ENCODE data around the gene VPS33A. TPM values are rescaled to one million over a fixed set of nuclear protein-coding genes. Genes with fewer than 3 reads are reported as not detected.

Gene VPS33A
- total RNA-seq, 1 donor from 2014 or later: 34.3 TPM

- H3K79me2 ChIP-seq (ENCODE audit: insufficient read depth, low read length): no peaks in the 10 kb centered on the region
- H3K36me3 Mint-ChIP-seq (ENCODE audit: low read depth, unreplicated experiment): peaks cover 8% of the 10 kb centered on the region
- no peaks in the 10 kb centered on the region for H3K9me3 Mint-ChIP-seq (ENCODE audit: unreplicated experiment)
- H3K27me3 ChIP-seq (ENCODE audit: insufficient read depth, low read length): no peaks in the 10 kb centered on the region
- no peak overlapping the region for H3K27ac ChIP-seq (ENCODE audit: low read depth, low read length)
- peaks cover 14% of the 10 kb centered on the region for H3K4me1 Mint-ChIP-seq (ENCODE audit: low read depth, unreplicated experiment)
- H4K20me1 ChIP-seq (ENCODE audit: insufficient read depth, low read length): peaks cover 5% of the 10 kb centered on the region
- FAIRE-seq (no peak), DNase-seq (ENCODE audit: low read depth) (peak; percentile 34)
- no peak overlapping the region for H2AFZ ChIP-seq (ENCODE audit: low read depth, low read length)
- no peaks in the 10 kb centered on the region for H3K4me1 ChIP-seq (ENCODE audit: insufficient read depth, low read length)
- no peaks in the 10 kb centered on the region for H3K27me3 Mint-ChIP-seq (ENCODE audit: low read depth, unreplicated experiment)
- TF ChIP-seq CTCF (IDR thresholded peaks at IDR 0.05; ENCODE audit: insufficient read depth, low read depth, low read length): no peak
- no peak for TF ChIP-seq EZH2 (IDR thresholded peaks at IDR 0.05; ENCODE audit: insufficient read depth, low read length)
- no peak overlapping the region for H3K4me3 Mint-ChIP-seq (ENCODE audit: unreplicated experiment)
- H3K36me3 ChIP-seq (ENCODE audit: insufficient read depth, low read length): peaks cover 6% of the 10 kb centered on the region
- H3K9me3 ChIP-seq (ENCODE audit: insufficient read depth, low read depth, low read length): no peaks in the 10 kb centered on the region
- no peak overlapping the region for H3K9ac ChIP-seq (ENCODE audit: low read length)
- no peak overlapping the region for H3K4me2 ChIP-seq (ENCODE audit: low read length)
- no peak overlapping the region for H3K4me3 ChIP-seq (ENCODE audit: insufficient read depth, low read depth, low read length)
- no peak overlapping the region for H3K27ac Mint-ChIP-seq (ENCODE audit: unreplicated experiment)
Measured at GRCh38 chr12:122308811-122309210, 42.5 kb upstream of the VPS33A start.

GRCh38 chr12:122306407-122306806, 40.1 kb upstream of the VPS33A start:
- no peak overlapping the region for H3K27ac ChIP-seq (ENCODE audit: low read depth, low read length)
- DNase-seq (ENCODE audit: low read depth) (no peak), FAIRE-seq (no peak)
- no peak for TF ChIP-seq CTCF (IDR thresholded peaks at IDR 0.05; ENCODE audit: insufficient read depth, low read depth, low read length)
- no peak for TF ChIP-seq EZH2 (IDR thresholded peaks at IDR 0.05; ENCODE audit: insufficient read depth, low read length)
- H3K4me3 ChIP-seq (ENCODE audit: insufficient read depth, low read depth, low read length): no peak overlapping the region
- no peak overlapping the region for H3K9ac ChIP-seq (ENCODE audit: low read length)
- Mint-ChIP-seq H3K27ac (ENCODE audit: unreplicated experiment) (no peak overlapping the region), H3K4me3 (ENCODE audit: unreplicated experiment) (no peak overlapping the region), H3K4me1 (ENCODE audit: low read depth, unreplicated experiment) (peaks cover 14% of the 10 kb centered on the region), H3K27me3 (ENCODE audit: low read depth, unreplicated experiment) (no peaks in the 10 kb centered on the region), H3K9me3 (ENCODE audit: unreplicated experiment) (no peaks in the 10 kb centered on the region), H3K36me3 (ENCODE audit: low read depth, unreplicated experiment) (peaks cover 13% of the 10 kb centered on the region)
- no peaks in the 10 kb centered on the region for H3K79me2 ChIP-seq (ENCODE audit: insufficient read depth, low read length)
- no peaks in the 10 kb centered on the region for H3K4me1 ChIP-seq (ENCODE audit: insufficient read depth, low read length)
- peaks cover 5% of the 10 kb centered on the region for H4K20me1 ChIP-seq (ENCODE audit: insufficient read depth, low read length)
- no peak overlapping the region for H2AFZ ChIP-seq (ENCODE audit: low read depth, low read length)
- H3K36me3 ChIP-seq (ENCODE audit: insufficient read depth, low read length): peaks cover 14% of the 10 kb centered on the region
- H3K9me3 ChIP-seq (ENCODE audit: insufficient read depth, low read depth, low read length): no peaks in the 10 kb centered on the region
- no peaks in the 10 kb centered on the region for H3K27me3 ChIP-seq (ENCODE audit: insufficient read depth, low read length)
- no peak overlapping the region for H3K4me2 ChIP-seq (ENCODE audit: low read length)

- TF ChIP-seq CTCF (IDR thresholded peaks at IDR 0.05; ENCODE audit: insufficient read depth, low read depth, low read length): no peak
- no peak for TF ChIP-seq EZH2 (IDR thresholded peaks at IDR 0.05; ENCODE audit: insufficient read depth, low read length)
- no peaks in the 10 kb centered on the region for H3K9me3 ChIP-seq (ENCODE audit: insufficient read depth, low read depth, low read length)
- H3K27me3 Mint-ChIP-seq (ENCODE audit: low read depth, unreplicated experiment): no peaks in the 10 kb centered on the region
- H3K9ac ChIP-seq (ENCODE audit: low read length): no peak overlapping the region
- H3K4me1 Mint-ChIP-seq (ENCODE audit: low read depth, unreplicated experiment): peaks cover 14% of the 10 kb centered on the region
- no peaks in the 10 kb centered on the region for H3K9me3 Mint-ChIP-seq (ENCODE audit: unreplicated experiment)
- FAIRE-seq (no peak), DNase-seq (ENCODE audit: low read depth) (no peak)
- peaks cover 14% of the 10 kb centered on the region for H3K36me3 ChIP-seq (ENCODE audit: insufficient read depth, low read length)
- H3K79me2 ChIP-seq (ENCODE audit: insufficient read depth, low read length): no peaks in the 10 kb centered on the region
- H3K4me2 ChIP-seq (ENCODE audit: low read length): no peak overlapping the region
- no peak overlapping the region for H3K4me3 Mint-ChIP-seq (ENCODE audit: unreplicated experiment)
- H3K4me3 ChIP-seq (ENCODE audit: insufficient read depth, low read depth, low read length): no peak overlapping the region
- peaks cover 5% of the 10 kb centered on the region for H4K20me1 ChIP-seq (ENCODE audit: insufficient read depth, low read length)
- no peak overlapping the region for H3K27ac Mint-ChIP-seq (ENCODE audit: unreplicated experiment)
- no peak overlapping the region for H3K27ac ChIP-seq (ENCODE audit: low read depth, low read length)
- peaks cover 13% of the 10 kb centered on the region for H3K36me3 Mint-ChIP-seq (ENCODE audit: low read depth, unreplicated experiment)
- no peaks in the 10 kb centered on the region for H3K4me1 ChIP-seq (ENCODE audit: insufficient read depth, low read length)
- no peak overlapping the region for H2AFZ ChIP-seq (ENCODE audit: low read depth, low read length)
- no peaks in the 10 kb centered on the region for H3K27me3 ChIP-seq (ENCODE audit: insufficient read depth, low read length)
Measured at GRCh38 chr12:122304924-122305323, 38.6 kb upstream of the VPS33A start.

Measured in astrocyte (in vitro differentiated cells and primary cell).